H9 (cell line): ENCODE measurements around the gene AMBRA1. TPM values are rescaled to one million over a fixed set of nuclear protein-coding genes. Genes with fewer than 3 reads are reported as not detected.

ENCODE experiments used
- DNase-seq: peaks from one replicate; pipeline ENCODE4 v3.0.0-alpha.2; 2017
- H2AFZ ChIP-seq: one replicate; pipeline ENCODE4 v1.6.1; 2013; ENCODE audit warnings: mild to moderate bottlenecking, low read length, control low read depth, moderate library complexity
- H2AK5ac ChIP-seq: 2 replicates; pipeline ENCODE4 v1.6.1; 2013; ENCODE audit warnings: low read length, control low read depth, mixed read lengths; ENCODE audit not compliant: insufficient read length
- H2BK120ac ChIP-seq: one replicate; pipeline ENCODE4 v1.6.1; 2013; ENCODE audit warnings: low read depth, mild to moderate bottlenecking, low read length, control low read depth, inconsistent platforms; ENCODE audit not compliant: poor library complexity, severe bottlenecking
- H2BK12ac ChIP-seq: 2 replicates; pipeline ENCODE4 v1.6.1; 2013; ENCODE audit warnings: low read length, control low read depth, mixed read lengths, low read depth; ENCODE audit not compliant: insufficient read length
- H2BK15ac ChIP-seq: 2 replicates; pipeline ENCODE4 v1.6.1; 2013; ENCODE audit warnings: low read depth, low read length, control low read depth
- H2BK20ac ChIP-seq: one replicate; pipeline ENCODE4 v1.6.1; 2013; ENCODE audit warnings: low read depth, mild to moderate bottlenecking, low read length, control low read depth, inconsistent platforms; ENCODE audit not compliant: poor library complexity, severe bottlenecking
- H2BK5ac ChIP-seq: 2 replicates; pipeline ENCODE4 v1.6.1; 2013; ENCODE audit warnings: low read length, control low read depth, mixed read lengths; ENCODE audit not compliant: insufficient read length
- H3K14ac ChIP-seq: 2 replicates; pipeline ENCODE4 v1.6.1; 2013; ENCODE audit warnings: low read length, control low read depth; ENCODE audit not compliant: insufficient read depth
- H3K18ac ChIP-seq: 2 replicates; pipeline ENCODE4 v1.6.1; 2013; ENCODE audit warnings: low read depth, mild to moderate bottlenecking, mixed read lengths, low read length, control low read depth; ENCODE audit not compliant: insufficient read length
- H3K23ac ChIP-seq: 2 replicates; pipeline ENCODE4 v1.6.1; 2013; ENCODE audit warnings: low read length, control low read depth, mixed read lengths, low read depth; ENCODE audit not compliant: insufficient read length
- H3K23me2 ChIP-seq: 2 replicates; pipeline ENCODE4 v1.6.1; 2013; ENCODE audit warnings: low read depth, mild to moderate bottlenecking, mixed read lengths, low read length, control low read depth; ENCODE audit not compliant: insufficient read length, poor library complexity, severe bottlenecking
- H3K27ac ChIP-seq: 2 replicates; pipeline ENCODE4 v1.5.1; 2013; ENCODE audit warnings: low read length, control low read depth, mixed read lengths, low read depth; ENCODE audit not compliant: insufficient read length
- H3K27me3 ChIP-seq: 2 replicates; pipeline ENCODE4 v1.6.1; 2013; ENCODE audit warnings: low read length, control low read depth, inconsistent platforms; ENCODE audit not compliant: insufficient read depth
- H3K4ac ChIP-seq: 2 replicates; pipeline ENCODE4 v1.6.1; 2013; ENCODE audit warnings: low read depth, mild to moderate bottlenecking, control low read depth, inconsistent platforms, low read length, moderate library complexity
- H3K4me1 ChIP-seq: 2 replicates; pipeline ENCODE4 v1.6.1; 2013; ENCODE audit warnings: low read length, control low read depth, inconsistent platforms; ENCODE audit not compliant: insufficient read depth
- H3K4me2 ChIP-seq: 2 replicates; pipeline ENCODE4 v1.6.1; 2013; ENCODE audit warnings: low read length, control low read depth, mixed read lengths; ENCODE audit not compliant: insufficient read length, insufficient read depth
- H3K56ac ChIP-seq: 2 replicates; pipeline ENCODE4 v1.6.1; 2013; ENCODE audit warnings: low read depth, mild to moderate bottlenecking, mixed read lengths, low read length, control low read depth; ENCODE audit not compliant: insufficient read length
- H3K79me1 ChIP-seq: 2 replicates; pipeline ENCODE4 v1.6.1; 2013; ENCODE audit warnings: low read depth, mild to moderate bottlenecking, moderate library complexity, low read length, control low read depth, inconsistent platforms; ENCODE audit not compliant: insufficient read depth, poor library complexity, severe bottlenecking
- H3K79me2 ChIP-seq: 2 replicates; pipeline ENCODE4 v1.6.1; 2013; ENCODE audit warnings: low read length, control low read depth, inconsistent platforms; ENCODE audit not compliant: insufficient read depth
- H3K9ac ChIP-seq: 2 replicates; pipeline ENCODE4 v1.6.1; 2013; ENCODE audit warnings: low read length, control low read depth, mixed read lengths; ENCODE audit not compliant: insufficient read length; ENCODE audit errors: extremely low read depth
- H3K9me3 ChIP-seq: one replicate; pipeline ENCODE4 v1.6.1; 2013; ENCODE audit warnings: low read depth, low read length, inconsistent platforms; ENCODE audit not compliant: control insufficient read depth
- H3T11ph ChIP-seq: one replicate; pipeline ENCODE4 v1.6.1; 2013; ENCODE audit warnings: mild to moderate bottlenecking, low read length, control low read depth, inconsistent platforms
- H4K20me1 ChIP-seq: one replicate; pipeline ENCODE4 v1.6.1; 2013; ENCODE audit not compliant: control insufficient read depth, insufficient read length, insufficient read depth
- H4K5ac ChIP-seq: 2 replicates; pipeline ENCODE4 v1.6.1; 2013; ENCODE audit warnings: low read depth, mild to moderate bottlenecking, mixed read lengths, low read length, control low read depth; ENCODE audit not compliant: insufficient read length
- H4K8ac ChIP-seq: replicated peaks from 2 replicates; pipeline ENCODE4 v1.6.1; 2013; ENCODE audit warnings: low read length, control low read depth, mixed read lengths, low read depth; ENCODE audit not compliant: insufficient read length
- H4K91ac ChIP-seq: 2 replicates; pipeline ENCODE4 v1.6.1; 2013; ENCODE audit warnings: low read depth, mild to moderate bottlenecking, moderate library complexity, mixed read lengths, low read length, control low read depth; ENCODE audit not compliant: insufficient read length
- H3K27ac Mint-ChIP-seq, 3 experiments: 2 replicates in 2 of 3; 3 replicates in 1 of 3; pipeline ENCODE4 v1.8.0; 2020 to 2021; ENCODE audit warnings: mixed read lengths in 3 of 3, mild to moderate bottlenecking in 1 of 3, moderate library complexity in 1 of 3
- H3K27me3 Mint-ChIP-seq: 2 replicates; pipeline ENCODE4 v1.8.0; 2021; ENCODE audit warnings: low read depth, mild to moderate bottlenecking, moderate library complexity, mixed read lengths
- H3K36me3 Mint-ChIP-seq, 3 experiments: 2 replicates in 2 of 3; 3 replicates in 1 of 3; pipeline ENCODE4 v1.8.0; 2020 to 2021; ENCODE audit warnings: low read depth in 3 of 3, mixed read lengths in 3 of 3; ENCODE audit not compliant: insufficient read depth in 1 of 3
- H3K4me1 Mint-ChIP-seq, 2 experiments: 2 replicates each; pipeline ENCODE4 v1.8.0; 2020; ENCODE audit warnings: mixed read lengths in 2 of 2
- H3K4me3 Mint-ChIP-seq, 2 experiments: 2 replicates in 1 of 2; 3 replicates in 1 of 2; pipeline ENCODE4 v1.8.0; 2020 to 2021; ENCODE audit warnings: mild to moderate bottlenecking in 2 of 2, mixed read lengths in 2 of 2, moderate library complexity in 1 of 2
- H3K9me3 Mint-ChIP-seq, 2 experiments: 2 replicates in 1 of 2; 3 replicates in 1 of 2; pipeline ENCODE4 v1.8.0; 2020; ENCODE audit warnings: mild to moderate bottlenecking in 2 of 2, mixed read lengths in 2 of 2, moderate library complexity in 1 of 2
- WGBS: extraction: QIAGEN DNeasy Blood & Tissue Kit; methylation state at CpG from one replicate; pipeline ENCODE4 v1.1.7; 2013; ENCODE audit warnings: missing lambda C conversion rate, low lambda C conversion rate, mixed read lengths; ENCODE audit not compliant: insufficient read length; ENCODE audit errors: extremely low coverage; 5-methylcytosine and 5-hydroxymethylcytosine counted together
- total RNA-seq: library from RNA; stranded (reverse); gene quantifications from 2 replicates; pipeline ENCODE4 v1.2.1, GENCODE V29; 2021
- TF ChIP-seq, protein P1 (sequence below): fragments of 200-600 bp; sonication (generic); conservative IDR thresholded peaks from 3 replicates; pipeline ENCODE4 v1.8.0; 2021; ENCODE audit warnings: antibody characterized with exemption, mild to moderate bottlenecking

Gene AMBRA1
- total RNA-seq, 1 experiment from 2014 or later, result 37.5 TPM

DNA sequence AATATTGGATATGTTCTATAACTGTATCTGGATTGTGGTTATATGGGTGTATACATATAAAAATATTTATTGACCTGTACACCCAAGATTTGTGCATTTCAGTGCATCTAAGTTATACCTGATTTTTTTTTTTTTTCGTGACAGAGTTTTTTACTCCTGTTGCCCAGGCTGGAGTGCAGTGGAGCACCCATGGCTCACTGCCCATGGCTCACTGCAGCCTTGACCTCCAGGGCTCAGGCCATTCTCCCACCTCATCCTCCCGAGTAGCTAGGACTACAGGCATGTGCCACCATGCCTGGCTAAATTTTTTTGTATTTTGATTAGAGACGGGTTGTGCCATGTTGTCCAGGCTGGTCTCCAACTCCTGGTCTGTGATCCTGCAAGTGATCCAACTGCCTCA lies 47.8 kb upstream of the AMBRA1 start:
- H3K56ac ChIP-seq, result no peak overlapping the region
- H3K27ac ChIP-seq, result no peak overlapping the region
- no peak overlapping the region for H4K5ac ChIP-seq
- no peaks in the 10 kb centered on the region for H3K23me2 ChIP-seq
- no peaks in the 10 kb centered on the region for H3K9me3 Mint-ChIP-seq
- H2AK5ac ChIP-seq, result no peak overlapping the region
- H3K36me3 Mint-ChIP-seq, result peaks cover 14 to 49% (median 40%) of the 10 kb centered on the region in 3 experiments
- no CpG with 5 or more reads among the region's 3 CpGs for WGBS
- H3K4me1 ChIP-seq, result no peaks in the 10 kb centered on the region
- no peaks in the 10 kb centered on the region for H3K27me3 ChIP-seq
- H3K27me3 Mint-ChIP-seq, result no peaks in the 10 kb centered on the region
- H3T11ph ChIP-seq, result no peak overlapping the region
- H3K9ac ChIP-seq, result no peak overlapping the region
- no peak for DNase-seq
- H3K4me2 ChIP-seq, result no peak overlapping the region
- no peak overlapping the region for H2AFZ ChIP-seq
- no peak overlapping the region for H2BK120ac ChIP-seq
- H4K91ac ChIP-seq, result no peak overlapping the region
- no peak overlapping the region for H2BK5ac ChIP-seq
- H3K79me2 ChIP-seq, result no peaks in the 10 kb centered on the region
- H3K9me3 ChIP-seq, result no peaks in the 10 kb centered on the region
- H4K20me1 ChIP-seq, result no peaks in the 10 kb centered on the region
- no peaks in the 10 kb centered on the region for H3K4me1 Mint-ChIP-seq
- H3K79me1 ChIP-seq, result no peaks in the 10 kb centered on the region
- no peak overlapping the region for H3K23ac ChIP-seq
- no peak overlapping the region for H2BK12ac ChIP-seq
- H3K4ac ChIP-seq, result no peak overlapping the region
- H2BK15ac ChIP-seq, result no peak overlapping the region
- H3K27ac Mint-ChIP-seq, result no peak overlapping the region
- H2BK20ac ChIP-seq, result no peak overlapping the region
- H4K8ac ChIP-seq, result no peak overlapping the region
- no peak overlapping the region for H3K4me3 Mint-ChIP-seq
- no peak overlapping the region for H3K18ac ChIP-seq
- no peak overlapping the region for H3K14ac ChIP-seq
- TF ChIP-seq, protein P1, sequence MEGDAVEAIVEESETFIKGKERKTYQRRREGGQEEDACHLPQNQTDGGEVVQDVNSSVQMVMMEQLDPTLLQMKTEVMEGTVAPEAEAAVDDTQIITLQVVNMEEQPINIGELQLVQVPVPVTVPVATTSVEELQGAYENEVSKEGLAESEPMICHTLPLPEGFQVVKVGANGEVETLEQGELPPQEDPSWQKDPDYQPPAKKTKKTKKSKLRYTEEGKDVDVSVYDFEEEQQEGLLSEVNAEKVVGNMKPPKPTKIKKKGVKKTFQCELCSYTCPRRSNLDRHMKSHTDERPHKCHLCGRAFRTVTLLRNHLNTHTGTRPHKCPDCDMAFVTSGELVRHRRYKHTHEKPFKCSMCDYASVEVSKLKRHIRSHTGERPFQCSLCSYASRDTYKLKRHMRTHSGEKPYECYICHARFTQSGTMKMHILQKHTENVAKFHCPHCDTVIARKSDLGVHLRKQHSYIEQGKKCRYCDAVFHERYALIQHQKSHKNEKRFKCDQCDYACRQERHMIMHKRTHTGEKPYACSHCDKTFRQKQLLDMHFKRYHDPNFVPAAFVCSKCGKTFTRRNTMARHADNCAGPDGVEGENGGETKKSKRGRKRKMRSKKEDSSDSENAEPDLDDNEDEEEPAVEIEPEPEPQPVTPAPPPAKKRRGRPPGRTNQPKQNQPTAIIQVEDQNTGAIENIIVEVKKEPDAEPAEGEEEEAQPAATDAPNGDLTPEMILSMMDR, result no peak
